Suppressor macrophage treated with lipopolysaccharide for 4 hours (primary cell): ENCODE results near the gene UQCC2.

Experiments used
- DNase-seq: peaks from one replicate; pipeline ENCODE4 v3.0.0-alpha.2; 2020

Gene UQCC2

GRCh38 chr6:33711140-33712129 is at the start of gene UQCC2:
UQCC2 (minus strand) TSS chr6:33711700; CDS start chr6:33711686, 14 bp downstream.
- peak; percentile 99 for DNase-seq

- no peak for DNase-seq
These were observed 48.6 kb upstream of the UQCC2 start for GRCh38 chr6:33759887-33760629.

DNA sequence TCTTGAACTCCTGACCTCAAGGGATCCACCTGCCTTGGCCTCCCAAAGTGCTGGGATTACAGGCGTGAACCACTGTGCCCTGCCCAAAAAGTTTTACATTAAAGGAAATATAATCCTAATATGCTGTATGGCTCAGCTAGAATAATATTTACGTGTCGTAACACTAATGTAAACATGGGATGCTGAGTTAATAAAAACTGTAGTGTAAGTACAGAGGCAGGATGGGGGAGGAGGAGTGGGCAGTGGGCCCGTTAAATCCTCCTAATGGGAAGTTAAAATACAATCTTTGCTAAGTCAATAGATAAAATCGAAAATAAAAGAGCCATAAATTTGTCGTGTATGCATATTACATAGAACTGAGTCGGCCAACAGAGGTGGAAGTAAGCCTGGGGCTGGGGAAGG is 47.3 kb upstream of the UQCC2 start:
- no peak for DNase-seq

DNA sequence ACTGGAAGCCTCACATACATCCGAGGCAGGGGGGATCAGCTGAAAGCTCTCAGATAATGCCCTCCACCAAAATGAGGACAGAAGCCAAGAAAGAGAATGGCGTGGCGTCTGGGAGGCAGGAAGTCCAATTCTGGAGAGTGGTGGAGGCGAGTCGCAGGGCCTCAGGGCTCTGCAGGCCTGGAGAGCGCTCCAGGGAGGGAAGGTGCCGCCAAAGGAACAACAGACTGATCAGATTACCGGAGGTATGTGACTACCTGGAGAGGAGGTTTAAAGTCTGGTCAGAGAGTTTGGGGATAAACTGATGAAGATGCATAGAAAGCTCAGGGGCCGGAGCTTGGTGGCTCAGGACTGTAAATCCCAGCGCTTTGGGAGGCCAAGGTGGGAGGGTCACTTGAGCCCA is 46.4 kb upstream of the UQCC2 start:
- DNase-seq, result no peak

GRCh38 chr6:33757113-33757512 is 45.6 kb upstream of the UQCC2 start:
- DNase-seq, result no peak

- no peak for DNase-seq
These were observed 44.9 kb upstream of the UQCC2 start for GRCh38 chr6:33756211-33756954.

DNA sequence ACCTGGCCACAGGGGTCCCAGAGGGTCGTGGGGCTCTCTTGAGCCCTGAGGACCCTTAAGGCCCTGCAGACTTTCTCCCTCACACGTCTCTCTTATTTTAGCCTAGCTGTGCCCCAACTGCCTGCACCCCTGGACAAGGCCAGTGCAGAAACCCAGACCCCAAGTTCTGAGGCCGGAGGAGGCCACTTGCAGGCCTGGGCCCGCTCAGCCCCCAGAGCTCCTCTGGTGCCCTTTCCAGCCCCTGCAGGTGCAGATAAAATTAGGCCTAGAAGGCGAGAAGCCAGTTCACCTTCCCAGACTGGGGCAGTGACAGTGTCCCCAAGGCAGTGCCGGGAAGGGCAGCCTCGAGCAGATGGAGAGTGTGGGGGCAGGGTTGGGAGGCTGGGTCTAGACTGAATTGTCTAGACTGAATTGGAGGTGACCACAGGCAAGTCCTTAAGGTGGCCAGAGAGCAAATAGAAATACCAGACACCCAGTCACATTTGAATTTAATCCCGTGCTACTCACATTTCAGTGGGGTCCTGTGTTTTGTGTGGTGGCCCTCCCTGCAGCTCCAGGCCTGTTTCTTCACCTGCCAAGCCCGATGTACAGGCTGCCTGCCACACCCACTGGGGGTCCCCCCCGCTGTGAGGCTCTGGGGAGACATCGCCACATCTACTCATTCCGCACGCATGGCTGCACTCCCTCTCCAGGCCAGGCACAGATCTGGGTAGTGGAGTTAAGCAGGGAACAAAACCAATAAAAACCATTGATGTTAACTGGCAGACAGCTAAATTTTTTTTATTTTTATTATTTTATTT is 43.8 kb upstream of the UQCC2 start:
- no peak for DNase-seq

DNA sequence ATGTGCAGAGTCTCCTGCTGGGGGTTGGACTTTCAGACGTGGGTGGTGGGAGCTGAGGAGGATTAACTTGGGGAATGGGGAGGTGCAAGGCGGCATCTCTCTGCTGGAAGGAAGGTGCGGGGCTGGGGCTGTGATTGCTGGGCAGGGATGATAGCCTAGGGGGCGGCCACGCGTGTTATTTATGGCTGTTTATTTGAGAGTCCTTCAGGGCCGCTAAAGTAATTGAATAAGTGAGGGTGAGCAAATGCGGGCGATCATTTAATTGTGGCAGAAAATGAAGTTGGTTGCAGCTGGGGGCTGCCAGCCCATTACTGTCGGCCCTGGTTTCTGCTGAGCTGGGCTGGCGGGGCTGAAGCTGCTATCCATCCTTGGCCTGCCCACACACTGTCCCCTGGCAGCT is 42.7 kb upstream of the UQCC2 start:
- no peak for DNase-seq

- no peak for DNase-seq
These were observed 41.1 kb upstream of the UQCC2 start for GRCh38 chr6:33752646-33753015.

- DNase-seq, result no peak
These were observed 40.5 kb upstream of the UQCC2 start for GRCh38 chr6:33751771-33752645.

- DNase-seq, result no peak
These were observed 38.9 kb upstream of the UQCC2 start for GRCh38 chr6:33750244-33750991.

DNA sequence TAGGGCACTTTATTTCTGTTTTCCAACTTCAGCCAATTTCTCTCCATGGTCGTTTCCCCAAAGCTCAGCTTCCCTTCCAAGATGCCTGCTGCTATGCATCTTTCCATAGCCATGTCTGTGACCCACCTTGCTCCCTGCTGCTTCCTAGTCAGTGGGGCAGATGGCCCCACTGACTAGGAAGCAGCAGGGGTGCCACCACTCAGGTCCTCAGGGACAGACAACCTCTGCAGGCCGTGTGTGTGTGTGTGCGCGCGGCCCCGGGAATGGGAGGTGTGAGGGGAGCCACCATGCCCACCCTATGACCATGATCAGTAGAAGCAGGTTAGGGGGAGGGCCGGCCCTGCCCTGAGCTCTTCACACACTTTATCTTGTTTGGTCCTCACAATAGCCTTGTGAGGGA is 37.9 kb upstream of the UQCC2 start:
- no peak for DNase-seq

DNA sequence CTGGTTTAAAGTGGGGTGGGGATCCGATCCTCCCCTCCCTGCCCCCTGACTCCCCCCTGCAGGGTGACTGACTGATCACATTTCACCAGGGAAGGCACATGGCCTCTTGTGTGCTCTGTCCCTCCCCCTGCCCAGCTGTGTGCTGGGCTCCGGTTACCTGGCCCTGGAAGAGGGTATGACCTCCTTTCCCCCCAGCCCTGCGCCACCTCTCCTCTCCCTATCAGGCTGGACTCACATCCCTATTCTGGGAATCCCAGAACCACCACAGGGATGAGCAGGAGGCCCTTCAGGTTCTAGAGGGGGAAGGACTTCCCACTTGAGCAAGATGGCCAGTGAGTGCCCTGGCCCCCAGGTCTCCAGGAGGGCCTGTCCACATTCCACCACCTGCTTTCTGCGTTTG is 37.3 kb upstream of the UQCC2 start:
- no peak for DNase-seq

- DNase-seq, result no peak
These were observed 36.3 kb upstream of the UQCC2 start for GRCh38 chr6:33747823-33748222.

DNA sequence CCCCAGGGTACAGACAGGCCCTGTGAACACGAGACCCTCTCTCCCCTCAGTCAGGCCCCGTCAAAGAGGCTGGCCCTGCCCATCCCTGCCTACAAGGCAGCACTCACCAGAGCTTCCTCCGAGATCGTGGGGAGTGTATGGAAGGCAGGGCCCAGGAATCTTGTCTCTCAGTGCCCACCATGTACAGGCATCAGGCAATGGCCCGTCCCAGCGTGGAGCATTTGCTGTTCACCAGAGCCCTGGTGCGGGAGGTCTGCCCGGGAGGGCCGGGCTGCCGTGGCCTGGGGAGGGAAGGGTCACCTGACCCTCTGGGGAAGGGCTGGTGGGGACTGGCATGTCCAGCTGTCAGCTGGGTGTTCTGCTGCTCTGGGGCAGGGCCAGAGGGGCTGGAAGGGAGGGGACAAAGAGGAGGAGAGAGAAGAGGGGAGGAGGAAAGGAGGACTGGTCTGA is 35.2 kb upstream of the UQCC2 start, which contains the start of gene IP6K3:
Gene IP6K3, minus strand, starts transcription at position 255 of the 450 bp plus-strand sequence. CDS start 11,429 bp downstream, outside the sequence.
- no peak for DNase-seq

- DNase-seq, result no peak
These were observed 34.6 kb upstream of the UQCC2 start for GRCh38 chr6:33746036-33746600.

- DNase-seq, result no peak
These were observed 34.0 kb upstream of the UQCC2 start for GRCh38 chr6:33745548-33745947.

- no peak for DNase-seq
These were observed 33.5 kb upstream of the UQCC2 start for GRCh38 chr6:33744895-33745546.
